ENCODE data around the gene ZDHHC11.

- TF ChIP-seq, protein P1, sequence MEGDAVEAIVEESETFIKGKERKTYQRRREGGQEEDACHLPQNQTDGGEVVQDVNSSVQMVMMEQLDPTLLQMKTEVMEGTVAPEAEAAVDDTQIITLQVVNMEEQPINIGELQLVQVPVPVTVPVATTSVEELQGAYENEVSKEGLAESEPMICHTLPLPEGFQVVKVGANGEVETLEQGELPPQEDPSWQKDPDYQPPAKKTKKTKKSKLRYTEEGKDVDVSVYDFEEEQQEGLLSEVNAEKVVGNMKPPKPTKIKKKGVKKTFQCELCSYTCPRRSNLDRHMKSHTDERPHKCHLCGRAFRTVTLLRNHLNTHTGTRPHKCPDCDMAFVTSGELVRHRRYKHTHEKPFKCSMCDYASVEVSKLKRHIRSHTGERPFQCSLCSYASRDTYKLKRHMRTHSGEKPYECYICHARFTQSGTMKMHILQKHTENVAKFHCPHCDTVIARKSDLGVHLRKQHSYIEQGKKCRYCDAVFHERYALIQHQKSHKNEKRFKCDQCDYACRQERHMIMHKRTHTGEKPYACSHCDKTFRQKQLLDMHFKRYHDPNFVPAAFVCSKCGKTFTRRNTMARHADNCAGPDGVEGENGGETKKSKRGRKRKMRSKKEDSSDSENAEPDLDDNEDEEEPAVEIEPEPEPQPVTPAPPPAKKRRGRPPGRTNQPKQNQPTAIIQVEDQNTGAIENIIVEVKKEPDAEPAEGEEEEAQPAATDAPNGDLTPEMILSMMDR (optimal IDR thresholded peaks at IDR 0.05 in 1 of 3, IDR thresholded peaks at IDR 0.05 in 1 of 3, conservative IDR thresholded peaks at IDR 0.05 in 1 of 3; ENCODE audit: extremely low read depth in 1 of 3, insufficient read depth in 2 of 3, low read length in 3 of 3), result no peak
- no peak for TF ChIP-seq EZH2 (IDR thresholded peaks at IDR 0.05; ENCODE audit: low read length)
Observed at GRCh38 chr5:892394-893136, 41.8 kb upstream of the ZDHHC11 start, which contains the start of the genes BRD9 and TRIP13.

All from keratinocyte (primary cell).